B cell (primary cell): ENCODE data around the gene OFD1. TPM values are rescaled to one million over a fixed set of nuclear protein-coding genes. Genes with fewer than 3 reads are reported as not detected.

ENCODE experiments used
- ATAC-seq: fragments of 200-7000 bp; cut with Tn5 transposase; one replicate; pipeline ENCODE4 v1.10.0; 2021; ENCODE audit warnings: low read depth, mild to moderate bottlenecking, moderate number of reproducible peaks, moderate library complexity
- CTCF ChIA-PET: fragments of 350-600 bp; sonication (Branson Sonifier 250); formaldehyde crosslinking; loops from one replicate; lab custom pipeline; 2021; ENCODE audit warnings: antibody characterized with exemption, inconsistent platforms; lab: Charles Lee
- POLR2A ChIA-PET: fragments of 350-600 bp; sonication (Branson Sonifier 250); formaldehyde crosslinking; loops from one replicate; lab custom pipeline; 2021; ENCODE audit warnings: antibody characterized with exemption; lab: Charles Lee
- DNase-seq: peaks from one replicate; pipeline ENCODE4 v3.0.0; 2013
- H2AFZ ChIP-seq: 2 replicates; pipeline ENCODE4 v1.6.1; 2012; ENCODE audit warnings: mild to moderate bottlenecking, low read depth, low read length; ENCODE audit not compliant: insufficient read depth, poor library complexity, severe bottlenecking
- H3K27ac ChIP-seq, 2 donors: 1 replicate in 1 of 2; 2 replicates in 1 of 2; pipeline ENCODE4 v1.5.1; 2012 to 2013; ENCODE audit warnings: low read length in 2 of 2, mild to moderate bottlenecking in 2 of 2, moderate library complexity in 1 of 2
- H3K27me3 ChIP-seq, 4 experiments: fragments of 200-600 bp in 1 of 4; sonication (generic) in 1 of 4; replicated peaks in 1 of 4; 1 replicate in 2 of 4; 2 replicates in 2 of 4; pipeline versions ENCODE4 v1.6.1 to v1.7.0; 2013 to 2016; ENCODE audit warnings: low read length in 3 of 4, mild to moderate bottlenecking in 2 of 4, mixed read lengths in 1 of 4, moderate library complexity in 1 of 4; ENCODE audit not compliant: insufficient read depth in 4 of 4, control insufficient read depth in 3 of 4; ENCODE audit errors: control extremely low read depth in 1 of 4
- H3K36me3 ChIP-seq, 2 experiments: replicated peaks in 1 of 2; 1 replicate in 1 of 2; 2 replicates in 1 of 2; pipeline versions ENCODE4 v1.6.1 to v1.7.1; 2013; ENCODE audit warnings: low read length in 1 of 2; ENCODE audit not compliant: insufficient read depth in 2 of 2, control insufficient read depth in 1 of 2; ENCODE audit errors: control extremely low read depth in 1 of 2, extremely low read depth in 1 of 2
- H3K4me1 ChIP-seq, 2 donors: fragments of 200-600 bp in 1 of 2; sonication (generic) in 1 of 2; 1 replicate in 1 of 2; 2 replicates in 1 of 2; pipeline versions ENCODE4 v1.5.1 to v1.6.1; 2013 to 2017; ENCODE audit warnings: low read length in 2 of 2; ENCODE audit not compliant: control insufficient read depth in 2 of 2, insufficient read depth in 2 of 2
- H3K4me2 ChIP-seq: replicated peaks from 2 replicates; pipeline ENCODE3; 2012; ENCODE audit warnings: mild to moderate bottlenecking, low read depth, low read length; ENCODE audit not compliant: poor library complexity, severe bottlenecking
- H3K4me3 ChIP-seq, 5 experiments: fragments of 200-600 bp in 1 of 5; sonication (generic) in 1 of 5; 1 replicate in 3 of 5; 2 replicates in 2 of 5; pipeline versions ENCODE4 v1.5.1 to v1.7.0; 2011 to 2016; ENCODE audit warnings: low read length in 4 of 5, mild to moderate bottlenecking in 4 of 5, low read depth in 2 of 5, control low read depth in 1 of 5, moderate library complexity in 1 of 5; ENCODE audit not compliant: insufficient read depth in 1 of 5; ENCODE audit errors: control extremely low read depth in 1 of 5, extremely low read depth in 1 of 5
- H3K79me2 ChIP-seq: fragments of 200-600 bp; sonication (generic); one replicate; pipeline ENCODE4 v1.6.0; 2016; ENCODE audit warnings: low read length; ENCODE audit not compliant: control insufficient read depth, insufficient read depth
- H3K9ac ChIP-seq: fragments of 200-600 bp; sonication (generic); 2 replicates; pipeline ENCODE4 v1.6.1; 2017; ENCODE audit warnings: mild to moderate bottlenecking, low read length, moderate library complexity
- H3K9me3 ChIP-seq, 3 donors: one replicate each; pipeline versions ENCODE4 v1.6.1 to v1.7.1; 2013; ENCODE audit warnings: low read length in 2 of 3; ENCODE audit not compliant: control insufficient read depth in 2 of 3, insufficient read depth in 1 of 3; ENCODE audit errors: control extremely low read depth in 1 of 3
- H4K20me1 ChIP-seq: 2 replicates; pipeline ENCODE4 v1.6.0; 2012; ENCODE audit warnings: mild to moderate bottlenecking, low read length; ENCODE audit not compliant: insufficient read depth, control insufficient read depth, poor library complexity, severe bottlenecking
- H3K27ac Mint-ChIP-seq: one replicate; pipeline ENCODE4 v1.8.0; 2021; ENCODE audit warnings: mixed read lengths
- H3K27me3 Mint-ChIP-seq: one replicate; pipeline ENCODE4 v1.8.0; 2021; ENCODE audit warnings: mixed read lengths
- H3K4me1 Mint-ChIP-seq: one replicate; pipeline ENCODE4 v1.8.0; 2021; ENCODE audit warnings: mixed read lengths
- H3K4me3 Mint-ChIP-seq: one replicate; pipeline ENCODE4 v1.8.0; 2021; ENCODE audit warnings: mixed read lengths
- H3K9me3 Mint-ChIP-seq: one replicate; pipeline ENCODE4 v1.8.0; 2022; ENCODE audit warnings: mixed read lengths; ENCODE audit not compliant: insufficient read depth
- EZH2 ChIP-seq: IDR thresholded peaks from 2 replicates; pipeline ENCODE4 v1.6.1; 2012; ENCODE audit warnings: borderline replicate concordance, low read depth, mild to moderate bottlenecking, moderate library complexity, low read length; ENCODE audit not compliant: insufficient read depth, poor library complexity, severe bottlenecking
- WGBS: methylation state at CpG from one replicate; pipeline ENCODE4 v1.1.5; 2013; ENCODE audit warnings: missing lambda C conversion rate; ENCODE audit not compliant: insufficient coverage; 5-methylcytosine and 5-hydroxymethylcytosine counted together
- intact Hi-C: fragments of 100-400 bp; cut with micrococcal nuclease; formaldehyde crosslinking; loops from one replicate; pipeline ENCODE4 v1.10.0; 2022
- polyA plus RNA-seq: library from polyadenylated mRNA; depleted of rRNA; stranded (reverse); fragments of >200 nt; gene quantifications from 2 replicates; pipeline ENCODE4 v1.2.3, GENCODE V29; 2012
- total RNA-seq, 2 donors: library from RNA; stranded (reverse); fragments of 120-200 nt in 1 of 2; gene quantifications; 1 replicate in 1 of 2; 2 replicates in 1 of 2; pipeline versions ENCODE4 v1.2.3 to v1.2.4, GENCODE V29; 2013 to 2022
- TF ChIP-seq, protein P1 (sequence below): fragments of 200-600 bp; IDR thresholded peaks from one replicate; pipeline ENCODE4 v1.8.0; 2022; ENCODE audit warnings: antibody characterized with exemption, mild to moderate bottlenecking

OFD1 gene
- total and polyA plus RNA-seq, 2 donors (not counting 1 experiment from before 2014, with no cell fraction given) = 40.6 to 84.9 TPM

DNA sequence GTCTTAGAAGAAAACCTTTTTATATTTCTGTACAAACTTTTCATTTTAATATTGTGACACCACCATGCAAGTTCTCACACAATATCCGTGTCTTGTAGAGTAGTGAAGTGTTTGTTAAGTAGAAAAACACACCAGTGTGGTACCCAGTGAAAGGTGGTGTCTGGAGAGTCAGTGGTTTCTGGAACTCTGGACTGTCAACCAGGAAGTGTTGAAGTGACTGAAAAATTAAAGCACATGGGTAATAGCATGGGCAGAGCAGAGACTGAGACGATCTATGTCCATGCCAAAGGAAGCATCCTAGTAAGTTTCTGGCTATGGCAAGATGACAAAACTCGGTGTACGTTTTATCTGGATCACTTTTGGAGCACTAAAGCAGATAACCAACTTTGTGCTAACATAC, 23.4 kb upstream of the OFD1 start:
- no peak overlapping the region for H3K4me2 ChIP-seq
- ATAC-seq (no peak), DNase-seq (no peak)
- no peak overlapping the region for H3K4me3 ChIP-seq
- ChIA-PET POLR2A (no interaction called here), CTCF (no interaction called here)
- H3K4me1 Mint-ChIP-seq = peaks cover 2% of the 10 kb centered on the region
- H3K4me1 ChIP-seq = no peaks in the 10 kb centered on the region
- 87% methylated on average over 3 of the region's 4 CpGs for WGBS
- H3K36me3 ChIP-seq = peaks cover 0 to 25% of the 10 kb centered on the region in 2 experiments
- TF ChIP-seq, protein P1, sequence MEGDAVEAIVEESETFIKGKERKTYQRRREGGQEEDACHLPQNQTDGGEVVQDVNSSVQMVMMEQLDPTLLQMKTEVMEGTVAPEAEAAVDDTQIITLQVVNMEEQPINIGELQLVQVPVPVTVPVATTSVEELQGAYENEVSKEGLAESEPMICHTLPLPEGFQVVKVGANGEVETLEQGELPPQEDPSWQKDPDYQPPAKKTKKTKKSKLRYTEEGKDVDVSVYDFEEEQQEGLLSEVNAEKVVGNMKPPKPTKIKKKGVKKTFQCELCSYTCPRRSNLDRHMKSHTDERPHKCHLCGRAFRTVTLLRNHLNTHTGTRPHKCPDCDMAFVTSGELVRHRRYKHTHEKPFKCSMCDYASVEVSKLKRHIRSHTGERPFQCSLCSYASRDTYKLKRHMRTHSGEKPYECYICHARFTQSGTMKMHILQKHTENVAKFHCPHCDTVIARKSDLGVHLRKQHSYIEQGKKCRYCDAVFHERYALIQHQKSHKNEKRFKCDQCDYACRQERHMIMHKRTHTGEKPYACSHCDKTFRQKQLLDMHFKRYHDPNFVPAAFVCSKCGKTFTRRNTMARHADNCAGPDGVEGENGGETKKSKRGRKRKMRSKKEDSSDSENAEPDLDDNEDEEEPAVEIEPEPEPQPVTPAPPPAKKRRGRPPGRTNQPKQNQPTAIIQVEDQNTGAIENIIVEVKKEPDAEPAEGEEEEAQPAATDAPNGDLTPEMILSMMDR = no peak
- TF ChIP-seq EZH2 = no peak
- no peak overlapping the region for H3K27ac Mint-ChIP-seq
- intact Hi-C loops = no loop called here
- no peaks in the 10 kb centered on the region for H4K20me1 ChIP-seq
- no peaks in the 10 kb centered on the region for H3K27me3 Mint-ChIP-seq
- H3K79me2 ChIP-seq = no peaks in the 10 kb centered on the region
- H2AFZ ChIP-seq = no peak overlapping the region
- no peaks in the 10 kb centered on the region for H3K9me3 ChIP-seq
- no peak overlapping the region for H3K4me3 Mint-ChIP-seq
- H3K27ac ChIP-seq = no peak overlapping the region
- no peaks in the 10 kb centered on the region for H3K27me3 ChIP-seq
- no peak overlapping the region for H3K9ac ChIP-seq
- no peaks in the 10 kb centered on the region for H3K9me3 Mint-ChIP-seq

DNA sequence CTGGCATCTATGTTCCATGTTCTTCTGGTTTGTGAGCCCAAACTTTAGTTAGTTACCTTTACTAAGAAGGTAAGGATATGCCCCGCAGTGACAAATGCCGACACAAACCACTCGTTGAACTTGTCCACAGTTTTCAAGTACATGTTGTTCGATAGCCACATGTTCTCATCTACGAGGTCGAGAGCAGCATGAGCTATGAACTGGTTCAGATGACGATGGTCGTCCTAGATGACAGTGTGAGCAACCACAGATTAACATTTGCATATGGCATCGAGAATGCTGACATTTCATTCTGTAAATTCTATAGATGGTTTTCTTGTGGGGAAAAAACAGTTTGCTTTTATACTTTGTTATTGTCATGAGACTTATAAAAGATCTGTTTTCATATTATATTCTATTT, 18.1 kb upstream of the OFD1 start:
- no peak overlapping the region for H3K4me2 ChIP-seq
- H4K20me1 ChIP-seq = peaks cover 16% of the 10 kb centered on the region
- no peak overlapping the region for H3K27ac ChIP-seq
- H3K4me3 Mint-ChIP-seq = no peak overlapping the region
- ChIA-PET POLR2A (interaction anchor here (0.6 kb wide), 1 partner anchor 35 kb away, joined by 4 read pairs; no protein-coding TSS in a partner anchor), CTCF (interaction anchor here (2.1 kb wide), 1 partner anchor 17 kb away, joined by 4 read pairs; the partner anchor contains the start of genes OFD1 and TRAPPC2)
- TF ChIP-seq EZH2 = no peak
- TF ChIP-seq, protein P1 = no peak
- H3K27ac Mint-ChIP-seq = no peak overlapping the region
- H3K27me3 ChIP-seq = no peaks in the 10 kb centered on the region
- no peak for ATAC-seq
- intact Hi-C loops = no loop called here
- no peak overlapping the region for H3K9ac ChIP-seq
- H3K4me3 ChIP-seq = no peak overlapping the region
- H3K4me1 ChIP-seq = no peaks in the 10 kb centered on the region
- H3K79me2 ChIP-seq = peaks cover 11% of the 10 kb centered on the region
- no peak for DNase-seq
- no peaks in the 10 kb centered on the region for H3K27me3 Mint-ChIP-seq
- peaks cover 0 to 40% of the 10 kb centered on the region in 2 experiments for H3K36me3 ChIP-seq
- H3K4me1 Mint-ChIP-seq = peaks cover 4% of the 10 kb centered on the region
- no peaks in the 10 kb centered on the region for H3K9me3 Mint-ChIP-seq
- 96% methylated on average over 4 of the region's 9 CpGs for WGBS
- H2AFZ ChIP-seq = no peak overlapping the region
- no peaks in the 10 kb centered on the region for H3K9me3 ChIP-seq
